Activated T-helper 17 cell treated with anti-CD3 and anti-CD28 coated beads, Interleukin-2, amount 50 U/mL, for 72 hours (primary cell): ENCODE measurements around the gene BCL11B. TPM values are rescaled to one million over a fixed set of nuclear protein-coding genes. Genes with fewer than 3 reads are reported as not detected.
"Not testable (repeated sequence)": the region's sequence is repeated elsewhere in the genome, so short reads cannot be mapped to it uniquely, and the experiment has no call there.

ENCODE experiments used
- ATAC-seq: fragments of 150-1000 bp; cut with Tn5 transposase; replicated peaks from 2 replicates; pipeline ENCODE4 v1.10.0; 2021; ENCODE audit warnings: mild to moderate bottlenecking, moderate library complexity
- H3K27ac Mint-ChIP-seq: one replicate; pipeline ENCODE4 v1.8.0; 2022; ENCODE audit warnings: mixed read lengths
- H3K27me3 Mint-ChIP-seq: one replicate; pipeline ENCODE4 v1.8.0; 2022; ENCODE audit warnings: mixed read lengths
- H3K36me3 Mint-ChIP-seq: one replicate; pipeline ENCODE4 v1.8.0; 2022; ENCODE audit warnings: low read depth, mild to moderate bottlenecking, mixed read lengths
- H3K4me1 Mint-ChIP-seq: one replicate; pipeline ENCODE4 v1.8.0; 2022; ENCODE audit warnings: mixed read lengths
- H3K4me3 Mint-ChIP-seq: one replicate; pipeline ENCODE4 v1.8.0; 2022; ENCODE audit warnings: mild to moderate bottlenecking, mixed read lengths
- H3K9me3 Mint-ChIP-seq: one replicate; pipeline ENCODE4 v1.8.0; 2022; ENCODE audit warnings: mixed read lengths
- total RNA-seq, 2 donors: library from RNA; stranded (reverse); gene quantifications; one replicate each; pipeline ENCODE4 v1.2.3, GENCODE V29; 2022

BCL11B gene
- total RNA-seq, 2 donors from 2014 or later, result 51.4 to 52.9 TPM

DNA sequence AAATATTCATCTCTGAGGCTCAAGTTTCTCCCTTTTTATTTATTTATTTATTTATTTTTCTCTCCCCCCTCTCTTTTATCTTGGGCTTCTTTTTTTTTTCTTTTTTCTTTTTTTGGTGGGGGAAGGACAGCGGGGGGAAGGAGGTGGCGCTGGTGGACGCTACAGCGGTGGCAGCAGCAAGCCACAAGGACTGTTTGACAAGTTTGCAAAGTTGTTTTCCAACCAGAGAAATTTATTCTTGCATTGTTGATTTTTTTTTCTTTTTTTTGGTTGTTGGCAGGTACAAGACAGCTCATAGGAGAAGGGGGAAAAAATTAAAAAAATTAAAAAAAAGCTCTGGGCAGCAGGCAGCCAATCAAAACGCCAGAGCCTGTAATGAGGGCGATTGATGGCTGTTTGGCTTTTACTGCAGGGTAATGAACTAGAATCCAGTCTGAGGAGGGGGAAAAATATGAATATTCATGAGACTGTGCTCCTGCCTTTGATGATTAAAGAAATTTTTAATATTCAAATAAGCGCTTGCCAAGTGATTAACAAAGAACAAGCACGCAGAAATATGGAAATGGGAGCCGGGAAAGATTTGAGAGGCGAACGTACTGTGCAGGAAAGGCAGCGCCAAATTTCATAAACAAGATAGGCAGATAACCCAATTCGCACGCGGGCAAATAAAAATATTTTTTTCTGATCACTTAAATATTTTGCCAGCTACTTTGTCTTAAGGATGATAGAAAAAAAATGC lies 36.2 kb downstream of the BCL11B start:
- no peaks in the 10 kb centered on the region for H3K27me3 Mint-ChIP-seq
- H3K9me3 Mint-ChIP-seq, result no peaks in the 10 kb centered on the region
- peak overlapping the region; percentile 96 for H3K4me3 Mint-ChIP-seq
- peak overlapping the region; percentile 88 for H3K27ac Mint-ChIP-seq
- peaks cover 93% of the 10 kb centered on the region for H3K36me3 Mint-ChIP-seq
- H3K4me1 Mint-ChIP-seq, result peaks cover 76% of the 10 kb centered on the region
- no peak for ATAC-seq

DNA sequence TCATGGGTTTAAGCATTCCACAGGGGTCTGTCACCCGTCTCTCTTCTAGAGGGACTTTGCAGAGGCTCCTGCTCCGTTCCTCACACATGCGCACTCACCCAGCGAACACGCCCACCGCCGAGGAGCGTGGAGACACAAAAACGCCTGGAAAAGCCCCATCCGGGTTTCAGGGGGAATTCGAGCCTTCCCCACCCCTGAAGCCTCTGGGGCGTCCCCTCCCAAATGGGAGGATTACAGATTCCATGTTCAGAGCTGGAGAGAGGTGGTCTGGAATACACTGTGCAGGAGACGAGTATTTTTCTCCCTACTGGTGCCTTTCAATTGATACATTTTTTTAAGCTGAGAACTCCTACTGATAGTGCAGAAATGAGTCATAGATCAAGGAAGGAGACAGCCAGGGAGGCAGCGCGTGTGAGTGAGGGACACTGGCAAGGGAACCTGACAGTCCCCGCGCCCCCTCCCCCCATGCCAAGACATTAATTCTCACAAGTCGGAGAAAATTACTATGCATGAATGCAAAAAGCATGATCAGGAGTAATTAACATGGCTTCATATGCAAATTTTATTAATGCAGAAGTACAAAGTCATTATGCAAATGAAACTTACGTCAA lies 36.9 kb downstream of the BCL11B start:
- ATAC-seq, result peak; percentile 42

DNA sequence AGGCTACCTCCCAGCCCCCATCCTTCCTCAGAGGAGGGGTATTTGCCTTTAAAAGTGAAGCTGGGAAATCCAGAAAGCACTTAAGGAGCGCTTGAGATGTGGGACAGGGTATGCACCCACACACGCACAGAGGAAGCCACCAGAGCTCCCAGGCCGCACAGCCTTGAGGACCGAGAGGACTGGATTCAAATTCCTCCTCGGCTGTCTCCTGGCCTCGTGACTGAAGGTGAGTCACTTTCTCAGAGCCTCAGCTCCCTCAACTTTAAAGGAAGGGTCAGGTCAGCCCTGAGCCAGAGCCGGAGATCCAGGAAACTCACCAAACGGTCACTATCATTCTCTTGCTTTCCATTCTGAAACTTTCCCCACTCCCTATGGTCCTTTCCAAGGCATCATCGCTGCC lies 37.6 kb downstream of the BCL11B start:
- peaks cover 93% of the 10 kb centered on the region for H3K36me3 Mint-ChIP-seq
- H3K9me3 Mint-ChIP-seq, result no peaks in the 10 kb centered on the region
- peak overlapping the region; percentile 88 for H3K27ac Mint-ChIP-seq
- peak overlapping the region; percentile 96 for H3K4me3 Mint-ChIP-seq
- ATAC-seq, result peak; percentile 20
- peaks cover 73% of the 10 kb centered on the region for H3K4me1 Mint-ChIP-seq
- H3K27me3 Mint-ChIP-seq, result no peaks in the 10 kb centered on the region

More for the DNA sequence above, 36.9 kb downstream of the BCL11B start:
- Mint-ChIP-seq H3K4me1 (peaks cover 74% of the 10 kb centered on the region), H3K27ac (peak overlapping the region; percentile 88), H3K36me3 (peaks cover 93% of the 10 kb centered on the region), H3K27me3 (no peaks in the 10 kb centered on the region), H3K9me3 (no peaks in the 10 kb centered on the region), H3K4me3 (peak overlapping the region; percentile 96)

DNA sequence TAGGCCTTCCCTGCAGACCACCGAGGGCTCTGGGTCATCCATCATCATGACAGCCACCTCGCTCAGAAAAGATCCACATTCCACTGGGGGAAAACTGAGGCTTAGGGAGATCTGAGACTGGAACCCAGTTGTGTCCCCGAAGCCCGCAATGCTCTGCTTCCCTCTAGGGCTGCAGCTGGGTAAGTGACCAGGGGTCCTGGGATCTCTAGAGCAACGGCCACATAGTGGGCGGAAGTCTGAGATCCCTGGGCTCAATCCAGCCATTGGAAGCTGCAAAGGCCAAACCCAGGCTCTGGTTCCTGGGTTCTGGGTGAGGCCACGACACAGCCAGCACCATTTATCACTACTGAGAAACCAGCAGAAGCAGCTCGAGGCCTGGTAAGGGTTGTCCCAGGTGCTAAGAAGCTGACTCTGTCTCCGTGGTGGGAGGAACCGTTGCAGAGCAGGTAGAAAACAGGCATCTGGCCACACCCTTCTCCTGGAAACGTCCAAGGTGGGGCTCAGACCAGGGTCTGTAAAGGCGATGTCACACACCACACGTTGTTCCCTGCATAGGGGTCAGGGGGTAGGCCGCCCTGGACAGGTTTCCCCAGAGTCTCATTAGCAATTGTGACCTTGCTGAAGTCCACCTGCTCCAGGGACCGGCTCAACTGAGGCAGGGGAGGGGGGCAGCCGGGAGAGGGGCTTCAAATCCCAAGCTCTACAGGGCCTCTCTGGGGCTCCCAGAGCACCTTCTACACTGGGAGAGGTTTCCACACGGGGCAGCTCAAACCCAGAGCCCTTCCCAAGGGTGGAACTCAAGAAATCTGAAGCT lies 38.6 kb downstream of the BCL11B start:
- H3K4me1 Mint-ChIP-seq, result peaks cover 74% of the 10 kb centered on the region
- H3K4me3 Mint-ChIP-seq, result peak overlapping the region; percentile 96
- peaks cover 93% of the 10 kb centered on the region for H3K36me3 Mint-ChIP-seq

DNA sequence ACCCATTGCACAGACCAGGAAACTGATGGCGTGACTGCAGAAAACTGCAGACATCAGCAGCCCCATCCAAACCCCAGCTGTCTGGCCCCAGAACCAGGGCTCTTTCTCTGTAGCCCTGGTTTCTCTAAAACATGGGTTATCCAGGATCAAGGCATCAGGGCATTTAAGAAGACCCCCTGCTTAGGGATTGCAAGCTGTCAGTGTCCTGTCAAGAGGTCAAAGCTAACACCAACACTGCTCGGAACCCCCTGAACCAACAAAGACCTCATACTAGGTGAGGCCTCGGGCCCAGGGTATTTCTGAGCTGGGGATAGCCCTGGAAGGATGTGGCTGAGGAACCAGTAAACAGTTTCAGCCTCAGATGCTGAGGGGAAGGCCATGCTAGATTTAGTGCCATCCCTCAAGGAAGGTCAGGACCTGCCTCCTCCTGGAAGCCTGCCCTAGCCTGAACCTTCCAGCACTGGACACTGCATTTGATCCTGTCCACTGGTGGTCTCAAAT lies 39.2 kb downstream of the BCL11B start:
- Mint-ChIP-seq H3K4me3 (peak overlapping the region; percentile 96), H3K36me3 (peaks cover 93% of the 10 kb centered on the region)

More for the DNA sequence above, 38.6 kb downstream of the BCL11B start:
- Mint-ChIP-seq H3K27ac (peak overlapping the region; percentile 88), H3K9me3 (no peaks in the 10 kb centered on the region), H3K27me3 (no peaks in the 10 kb centered on the region)
- no peak for ATAC-seq

DNA sequence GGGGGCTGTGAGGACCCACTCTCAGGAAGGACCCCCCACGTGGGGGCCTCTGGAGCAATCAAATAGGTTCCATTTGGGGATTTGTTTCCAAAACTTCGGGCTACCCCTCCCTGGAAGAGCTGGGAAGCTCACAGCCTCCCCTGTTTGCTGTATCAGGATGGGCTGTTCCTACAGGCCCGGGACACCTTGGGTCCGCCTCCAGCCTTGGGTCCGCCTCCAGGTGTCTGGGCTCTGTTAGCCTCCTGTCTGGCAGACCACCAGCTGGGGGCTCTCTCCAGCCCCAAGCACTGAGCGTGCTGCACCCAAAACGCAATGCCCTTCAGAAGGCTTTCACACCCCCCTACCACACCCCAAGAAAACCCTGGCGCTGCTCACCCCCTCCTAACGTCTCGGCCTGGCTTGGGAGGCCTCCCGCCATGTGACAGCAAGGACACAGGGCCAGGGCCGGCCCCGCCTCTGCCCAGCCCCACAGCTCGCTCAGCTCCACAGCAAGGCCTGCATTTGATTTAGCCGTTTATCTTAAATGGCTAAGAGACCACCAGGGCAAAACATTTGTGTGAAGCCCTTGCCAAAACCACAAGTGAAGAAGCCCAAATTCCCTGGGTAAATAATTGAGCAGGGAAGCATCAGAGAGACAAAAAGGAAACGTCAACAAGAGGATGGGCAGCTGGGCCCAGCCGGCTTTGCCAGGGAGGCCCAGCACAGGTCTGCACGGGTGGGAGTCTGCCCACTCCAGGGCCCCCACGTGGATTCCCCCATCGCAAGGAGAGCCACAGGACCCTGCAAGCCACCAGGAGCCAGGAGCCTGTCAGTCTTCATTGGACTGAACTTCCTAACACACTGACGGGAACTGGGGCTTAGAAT lies 39.9 kb downstream of the BCL11B start:
- H3K9me3 Mint-ChIP-seq, result no peaks in the 10 kb centered on the region
- ATAC-seq, result no peak
- H3K36me3 Mint-ChIP-seq, result peaks cover 93% of the 10 kb centered on the region
- H3K27me3 Mint-ChIP-seq, result no peaks in the 10 kb centered on the region
- H3K4me3 Mint-ChIP-seq, result peak overlapping the region; percentile 96
- H3K4me1 Mint-ChIP-seq, result peaks cover 73% of the 10 kb centered on the region
- peak overlapping the region; percentile 88 for H3K27ac Mint-ChIP-seq

More for the DNA sequence above, 39.2 kb downstream of the BCL11B start:
- Mint-ChIP-seq H3K9me3 (no peaks in the 10 kb centered on the region), H3K27me3 (no peaks in the 10 kb centered on the region), H3K27ac (peak overlapping the region; percentile 88), H3K4me1 (peaks cover 73% of the 10 kb centered on the region)
- ATAC-seq, result peak; percentile 19

DNA sequence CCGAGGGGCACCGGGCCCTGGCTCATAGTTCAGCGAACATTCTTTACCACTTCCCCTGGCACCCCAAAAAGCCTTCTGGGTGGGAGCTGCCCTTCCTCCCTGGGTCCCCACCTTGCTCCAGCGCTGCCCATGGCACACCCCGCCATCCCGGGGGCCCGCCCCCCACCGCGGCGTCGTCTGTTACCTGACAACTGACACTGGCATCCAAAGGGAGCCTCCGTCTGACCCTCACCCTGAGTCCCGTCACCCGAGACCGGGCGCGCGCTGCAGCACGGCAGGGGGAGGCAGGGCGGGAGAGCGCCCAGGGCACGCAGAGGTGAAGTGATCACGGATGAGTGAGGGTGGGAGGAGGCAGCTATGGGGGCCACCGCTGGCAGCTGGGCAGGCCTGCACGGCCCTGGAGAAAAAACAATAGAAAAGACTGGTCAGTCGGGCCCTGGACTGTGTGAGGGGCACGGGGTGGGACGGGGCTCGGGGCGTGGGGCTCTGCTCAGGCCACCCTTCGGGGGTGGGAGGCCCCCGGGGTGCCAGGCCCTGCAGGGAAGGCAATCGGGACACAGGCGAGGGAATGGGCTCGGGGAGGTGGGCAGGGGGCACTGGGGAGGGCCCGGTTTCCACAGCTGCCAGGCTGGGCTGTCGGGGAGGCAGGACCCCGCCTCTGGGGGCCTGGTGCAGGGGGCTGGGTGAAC lies 40.7 kb downstream of the BCL11B start:
- H3K36me3 Mint-ChIP-seq, result peaks cover 93% of the 10 kb centered on the region
- no peaks in the 10 kb centered on the region for H3K27me3 Mint-ChIP-seq
- peak overlapping the region; percentile 98 for H3K27ac Mint-ChIP-seq
- peak overlapping the region; percentile 96 for H3K4me3 Mint-ChIP-seq
- H3K4me1 Mint-ChIP-seq, result peaks cover 75% of the 10 kb centered on the region
- no peak for ATAC-seq
- no peaks in the 10 kb centered on the region for H3K9me3 Mint-ChIP-seq

DNA sequence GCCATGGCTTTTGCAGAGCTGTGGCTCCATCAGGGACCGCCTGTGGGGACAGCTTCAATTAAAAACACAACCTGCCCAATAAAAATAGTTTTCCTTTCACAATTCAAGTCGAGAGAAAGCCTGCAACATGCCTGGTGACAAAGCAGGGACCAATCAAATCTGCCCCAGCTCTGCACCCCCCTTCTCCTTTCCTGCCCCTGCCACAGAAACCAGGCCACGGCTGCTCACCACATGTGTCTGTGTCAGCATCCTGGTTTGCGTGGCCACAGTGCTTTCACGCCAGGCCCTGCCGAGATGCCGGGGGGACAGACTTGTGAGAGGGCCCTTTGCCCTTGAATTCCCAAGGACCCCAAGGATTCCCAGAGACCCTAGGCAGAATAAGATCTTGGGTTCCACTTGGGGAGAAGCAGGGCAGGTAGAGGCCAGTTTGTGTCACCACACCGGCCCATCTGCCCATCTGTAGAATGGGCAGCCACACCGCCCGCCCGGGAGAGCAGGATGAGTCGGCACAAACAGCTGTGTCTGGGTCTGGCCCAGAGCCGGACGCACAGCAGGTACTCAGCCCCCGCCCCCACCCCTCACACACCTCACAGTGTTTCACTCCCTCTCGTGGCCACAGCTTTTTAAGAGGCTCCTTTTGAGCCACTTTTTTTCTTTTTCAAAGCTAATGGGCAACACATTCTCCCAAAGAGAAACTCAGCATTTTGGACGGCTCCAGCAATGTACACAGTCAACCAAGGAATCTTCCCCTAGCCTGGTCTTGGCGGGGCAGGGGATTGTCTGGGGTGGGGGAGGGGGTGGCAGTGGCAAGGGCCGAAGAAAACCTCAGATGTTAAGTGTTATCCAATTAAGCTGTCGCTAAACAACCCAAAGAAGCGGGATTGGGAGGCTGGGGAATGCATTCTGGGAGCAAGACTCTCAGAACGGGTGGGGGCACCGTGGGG lies 41.5 kb downstream of the BCL11B start:
- peak; percentile 70 for ATAC-seq
- Mint-ChIP-seq H3K36me3 (peaks cover 93% of the 10 kb centered on the region), H3K27ac (peak overlapping the region; percentile 98)

DNA sequence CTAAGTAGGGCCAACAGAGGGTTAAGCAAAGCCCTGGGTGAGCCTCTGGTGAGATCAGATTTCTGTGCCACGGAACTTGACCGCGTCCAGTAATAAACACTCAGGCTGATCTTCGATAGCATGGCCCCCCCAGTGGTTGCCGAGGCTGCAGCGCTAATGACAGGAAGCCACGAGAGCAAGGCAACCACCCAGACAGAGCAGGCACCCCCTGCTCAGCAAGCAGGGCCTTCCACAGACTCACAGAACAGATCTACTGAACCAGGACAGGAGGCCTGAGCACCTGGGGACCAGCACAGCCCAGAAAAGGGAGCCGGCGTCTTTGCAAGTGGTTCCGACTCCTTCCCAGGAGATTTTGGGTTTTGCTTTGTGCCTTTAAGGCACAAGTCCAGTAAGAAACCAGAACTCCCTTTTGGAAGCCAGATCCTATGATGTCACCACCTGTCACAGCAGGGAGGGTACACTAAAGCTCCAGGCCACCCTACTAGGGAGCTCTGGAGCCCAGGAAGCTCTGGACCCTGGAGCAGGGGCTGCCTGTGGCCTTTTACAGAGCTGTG lies 42.3 kb downstream of the BCL11B start:
- no peak for ATAC-seq
- Mint-ChIP-seq H3K36me3 (peaks cover 93% of the 10 kb centered on the region), H3K27me3 (no peaks in the 10 kb centered on the region), H3K27ac (peak overlapping the region; percentile 98), H3K4me1 (peaks cover 75% of the 10 kb centered on the region), H3K4me3 (peak overlapping the region; percentile 96), H3K9me3 (no peaks in the 10 kb centered on the region)

More for the DNA sequence above, 41.5 kb downstream of the BCL11B start:
- Mint-ChIP-seq H3K9me3 (no peaks in the 10 kb centered on the region), H3K4me1 (peaks cover 76% of the 10 kb centered on the region), H3K4me3 (peak overlapping the region; percentile 96), H3K27me3 (no peaks in the 10 kb centered on the region)

DNA sequence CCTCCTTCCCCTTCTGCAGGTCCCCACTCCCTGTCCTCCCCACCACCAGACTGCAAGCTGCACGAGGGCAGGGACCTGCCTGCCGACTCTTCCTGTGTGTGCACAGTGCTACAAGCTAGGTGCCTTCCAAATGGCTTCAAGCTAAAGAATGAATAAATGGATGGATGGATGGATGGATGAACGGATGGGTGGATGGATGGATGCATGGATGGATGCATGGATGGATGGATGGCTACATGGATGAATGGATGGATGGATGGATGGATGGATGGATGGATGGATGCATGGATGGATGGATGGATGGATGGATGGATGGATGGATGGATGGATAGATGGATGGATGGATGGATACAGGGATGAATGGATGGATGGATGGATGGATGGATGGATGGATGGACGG lies 43.2 kb downstream of the BCL11B start:
- not testable (repeated sequence) for H3K9me3 Mint-ChIP-seq, ATAC-seq, H3K27me3 Mint-ChIP-seq
- peak overlapping the region; percentile 96 for H3K4me3 Mint-ChIP-seq
- H3K4me1 Mint-ChIP-seq, result peaks cover 75% of the 10 kb centered on the region
- peak overlapping the region; percentile 98 for H3K27ac Mint-ChIP-seq
- peaks cover 93% of the 10 kb centered on the region for H3K36me3 Mint-ChIP-seq

DNA sequence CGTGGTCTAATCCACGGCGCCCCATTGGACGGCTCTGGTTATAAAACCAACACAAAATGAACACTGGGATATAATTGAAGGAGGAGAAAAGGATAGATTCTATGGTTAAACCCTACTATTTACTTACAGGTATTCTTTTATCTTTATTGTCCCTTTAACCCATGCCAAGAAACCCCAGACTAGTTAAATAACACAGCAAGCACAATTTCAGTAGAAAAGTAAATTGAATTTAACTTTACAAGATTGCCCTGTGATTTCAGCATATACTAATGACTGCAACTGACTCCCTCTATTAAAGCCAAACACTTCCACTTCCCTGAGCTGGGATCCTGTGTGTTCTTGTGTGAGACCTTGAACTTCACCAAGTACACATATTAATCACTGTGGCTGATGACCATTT lies 45.3 kb downstream of the BCL11B start:
- Mint-ChIP-seq H3K4me1 (peaks cover 81% of the 10 kb centered on the region), H3K27ac (peak overlapping the region; percentile 98), H3K9me3 (no peaks in the 10 kb centered on the region), H3K36me3 (peaks cover 97% of the 10 kb centered on the region), H3K4me3 (peak overlapping the region; percentile 96), H3K27me3 (no peaks in the 10 kb centered on the region)
- peak; percentile 34 for ATAC-seq
